ENCODE data around the gene AJAP1.

The AJAP1 gene

DNA sequence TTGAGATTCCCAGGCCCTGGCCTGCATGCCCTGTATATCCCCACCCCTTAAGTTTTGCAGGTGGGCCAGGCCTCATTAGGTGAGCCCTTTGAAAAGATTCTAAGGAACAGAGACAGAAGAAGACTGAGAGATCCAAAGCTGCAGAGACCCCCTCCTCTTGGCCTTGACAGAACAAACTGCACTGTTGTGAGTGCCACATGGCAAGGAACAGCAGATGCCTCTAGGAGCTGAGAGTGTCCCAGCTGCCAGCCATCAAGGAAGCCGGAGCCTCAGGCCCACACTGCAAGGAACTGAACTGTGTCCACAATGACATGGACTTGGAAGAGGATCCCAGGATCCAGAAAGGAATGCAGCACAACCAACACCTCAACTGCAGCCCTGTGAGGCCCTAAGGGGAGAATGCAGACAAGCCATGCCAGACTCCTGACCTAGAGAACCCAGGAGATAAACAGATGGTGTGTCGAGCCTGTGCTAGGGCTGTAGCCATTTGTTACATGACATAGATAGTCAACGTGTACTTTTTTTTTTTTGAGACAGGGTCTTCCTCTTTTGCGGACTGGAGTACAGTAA, 182.7 kb downstream of the AJAP1 start:
- no peak for DNase-seq (ENCODE audit: low read depth)

- DNase-seq (ENCODE audit: low read depth) = no peak
Measured at GRCh38 chr1:4837752-4838151, 183.3 kb downstream of the AJAP1 start.

GRCh38 chr1:4838231-4838630, 183.8 kb downstream of the AJAP1 start:
- no peak for DNase-seq (ENCODE audit: low read depth)

Data from activated T-cell treated with anti-CD3 and anti-CD28 coated beads for 24 hours (primary cell).